Psoas muscle (tissue), 8 donors: ENCODE results near the gene FAM171A1. TPM values are rescaled to one million over a fixed set of nuclear protein-coding genes. Genes with fewer than 3 reads are reported as not detected.

Experiments used
- ATAC-seq, 4 donors: fragments of 200-7000 bp; cut with Tn5 transposase; one replicate each; pipeline ENCODE4 v1.9.1; 2020; ENCODE audit warnings: moderate library complexity in 3 of 4, mild to moderate bottlenecking in 2 of 4
- DNase-seq, 2 donors: peaks; one replicate each; pipeline ENCODE4 v3.0.0-alpha.2; 2020
- H3K27ac ChIP-seq: fragments of 200-600 bp; one replicate; pipeline ENCODE4 v1.8.0; 2022
- H3K27me3 ChIP-seq, 3 donors: fragments of 200-600 bp in 1 of 3; one replicate each; pipeline versions ENCODE4 v1.6.1 to v1.8.0; 2013 to 2022; ENCODE audit warnings: low read length in 2 of 3, mild to moderate bottlenecking in 2 of 3, moderate library complexity in 1 of 3; ENCODE audit not compliant: insufficient read depth in 3 of 3
- H3K36me3 ChIP-seq, 2 donors: fragments of 200-600 bp in 1 of 2; one replicate each; pipeline versions ENCODE4 v1.6.1 to v1.8.0; 2013 to 2022; ENCODE audit warnings: low read depth in 1 of 2, mild to moderate bottlenecking in 1 of 2, moderate library complexity in 1 of 2; ENCODE audit not compliant: insufficient read depth in 1 of 2
- H3K4me1 ChIP-seq: fragments of 200-600 bp; one replicate; pipeline ENCODE4 v1.8.0; 2022
- H3K4me3 ChIP-seq: fragments of 200-600 bp; one replicate; pipeline ENCODE4 v1.8.0; 2022; ENCODE audit warnings: mild to moderate bottlenecking
- H3K9me3 ChIP-seq: fragments of 200-600 bp; one replicate; pipeline ENCODE4 v1.8.0; 2022
- CTCF ChIP-seq: fragments of 200-600 bp; IDR thresholded peaks from one replicate; pipeline ENCODE4 v1.8.0; 2022; ENCODE audit warnings: antibody characterized with exemption
- WGBS, 3 donors: extraction: QIAGEN DNeasy Blood & Tissue Kit; methylation state at CpG; one replicate each; pipeline versions ENCODE4 v1.1.6 to v1.1.7; 2013; 5-methylcytosine and 5-hydroxymethylcytosine counted together
- intact Hi-C, 2 donors: fragments of 100-400 bp; cut with DNase I; formaldehyde crosslinking; loops; one replicate each; pipeline versions ENCODE4 v1.11.0 to v1.14.2; 2022
- polyA plus RNA-seq, 3 donors: library from polyadenylated mRNA; stranded (reverse); fragments of 200-250 nt; gene quantifications; one replicate each; pipeline ENCODE4 v1.2.3, GENCODE V29; 2013
- total RNA-seq, 4 donors: library from RNA; stranded (reverse); fragmentation: NEBNext Ultra II Directional in 2 of 4; extraction: Animal tissue kit (Norgen Biotek cat#: 25700) in 2 of 4; gene quantifications; one replicate each; pipeline versions ENCODE4 v1.2.1 to v1.2.4, GENCODE V29; 2021 to 2023
- donor health status: healthy with polysubstance abuse.
- donor health status: DM: no; HTN: no; CAD: no; lungs with moderate emphysema.
- donor health status: Bipolar disorder and iron deficiency.
- donor health status: healthy.
- donor health status: DM: yes; HTN: yes; CAD: no.
- donor health status: DM: no; HTN: no; CAD: no.
- donor health status: DM: no; HTN: no; CAD: no.
- donor health status: DM: yes; HTN: yes; CAD: no.

The FAM171A1 gene
- total and polyA plus RNA-seq, 7 donors, result 3.9 to 10.5 (median 5.0) TPM

GRCh38 chr10:15201589-15202300 lies 169.3 kb downstream of the FAM171A1 start:
- no peak for ATAC-seq
- Histone ChIP-seq H3K9me3 (no peaks in the 10 kb centered on the region), H3K27me3 (peaks cover 0 to 2% (median 0%) of the 10 kb centered on the region in 3 donors), H3K27ac (no peak overlapping the region), H3K4me3 (no peak overlapping the region), H3K4me1 (no peaks in the 10 kb centered on the region), H3K36me3 (no peaks in the 10 kb centered on the region)
- no peak for TF ChIP-seq CTCF
- 58 to 69% (median 61%) methylated on average over 6 of the region's 6 CpGs for WGBS, 3 donors
- no peak for DNase-seq
- intact Hi-C loops, result no loop called here

- H3K27ac ChIP-seq, result no peak overlapping the region
- ATAC-seq, result no peak
- H3K9me3 ChIP-seq, result no peaks in the 10 kb centered on the region
- H3K27me3 ChIP-seq, result peaks cover 0 to 2% (median 0%) of the 10 kb centered on the region in 3 donors
- H3K4me3 ChIP-seq, result no peak overlapping the region
- no peak for TF ChIP-seq CTCF
- no peak for DNase-seq
- intact Hi-C loops, result no loop called here
- WGBS, 3 donors, result 56 to 66% (median 57%) methylated on average over 2 of the region's 2 CpGs
- no peaks in the 10 kb centered on the region for H3K4me1 ChIP-seq
- H3K36me3 ChIP-seq, result no peaks in the 10 kb centered on the region
Measured at GRCh38 chr10:15200626-15201025, 170.5 kb downstream of the FAM171A1 start.

- no peaks in the 10 kb centered on the region for H3K36me3 ChIP-seq
- no peak overlapping the region for H3K27ac ChIP-seq
- no peak for TF ChIP-seq CTCF
- no peak for ATAC-seq
- no peaks in the 10 kb centered on the region for H3K9me3 ChIP-seq
- 98 to 100% (median 98%) methylated on average over 4 of the region's 4 CpGs for WGBS, 3 donors
- no peak for DNase-seq
- H3K4me3 ChIP-seq, result no peak overlapping the region
- intact Hi-C loops, result loop anchor here in 1 of 2 donors (1.0 kb wide), 1 partner anchor 28 kb away; no protein-coding TSS in a partner anchor
- H3K4me1 ChIP-seq, result no peaks in the 10 kb centered on the region
- H3K27me3 ChIP-seq, result peaks cover 0 to 2% (median 0%) of the 10 kb centered on the region in 3 donors
Measured at GRCh38 chr10:15197911-15198310, 173.2 kb downstream of the FAM171A1 start.

GRCh38 chr10:15197276-15197675 lies 173.8 kb downstream of the FAM171A1 start:
- no peak for ATAC-seq
- WGBS, 3 donors, result 53 to 67% (median 59%) methylated on average over 2 of the region's 2 CpGs
- no peak overlapping the region for H3K4me3 ChIP-seq
- intact Hi-C loops, result loop anchor here in 1 of 2 donors (1.0 kb wide), 1 partner anchor 27 kb away; no protein-coding TSS in a partner anchor
- H3K27ac ChIP-seq, result no peak overlapping the region
- H3K9me3 ChIP-seq, result no peaks in the 10 kb centered on the region
- TF ChIP-seq CTCF, result no peak
- H3K4me1 ChIP-seq, result no peaks in the 10 kb centered on the region
- no peak for DNase-seq
- H3K27me3 ChIP-seq, result peaks cover 0 to 2% (median 0%) of the 10 kb centered on the region in 3 donors
- H3K36me3 ChIP-seq, result no peaks in the 10 kb centered on the region
